ENCODE data around the gene SLC28A1.

- TF ChIP-seq, protein P1, sequence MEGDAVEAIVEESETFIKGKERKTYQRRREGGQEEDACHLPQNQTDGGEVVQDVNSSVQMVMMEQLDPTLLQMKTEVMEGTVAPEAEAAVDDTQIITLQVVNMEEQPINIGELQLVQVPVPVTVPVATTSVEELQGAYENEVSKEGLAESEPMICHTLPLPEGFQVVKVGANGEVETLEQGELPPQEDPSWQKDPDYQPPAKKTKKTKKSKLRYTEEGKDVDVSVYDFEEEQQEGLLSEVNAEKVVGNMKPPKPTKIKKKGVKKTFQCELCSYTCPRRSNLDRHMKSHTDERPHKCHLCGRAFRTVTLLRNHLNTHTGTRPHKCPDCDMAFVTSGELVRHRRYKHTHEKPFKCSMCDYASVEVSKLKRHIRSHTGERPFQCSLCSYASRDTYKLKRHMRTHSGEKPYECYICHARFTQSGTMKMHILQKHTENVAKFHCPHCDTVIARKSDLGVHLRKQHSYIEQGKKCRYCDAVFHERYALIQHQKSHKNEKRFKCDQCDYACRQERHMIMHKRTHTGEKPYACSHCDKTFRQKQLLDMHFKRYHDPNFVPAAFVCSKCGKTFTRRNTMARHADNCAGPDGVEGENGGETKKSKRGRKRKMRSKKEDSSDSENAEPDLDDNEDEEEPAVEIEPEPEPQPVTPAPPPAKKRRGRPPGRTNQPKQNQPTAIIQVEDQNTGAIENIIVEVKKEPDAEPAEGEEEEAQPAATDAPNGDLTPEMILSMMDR (IDR thresholded peaks at IDR 0.05): no peak
- no peak for TF ChIP-seq POLR2A (IDR thresholded peaks at IDR 0.05)
These were observed 68.7 kb downstream of the SLC28A1 start for GRCh38 chr15:84953136-84953535.
